Astrocyte of the spinal cord (primary cell): ENCODE measurements around the gene FOXE1.

Experiments
- DNase-seq: peaks from one replicate; pipeline ENCODE4 v3.0.0; 2011; ENCODE audit warnings: low read depth, low spot score
- H3K4me3 ChIP-seq: 2 replicates; pipeline ENCODE4 v1.5.1; 2011; ENCODE audit warnings: low read depth, mild to moderate bottlenecking, low read length, moderate library complexity
- CTCF ChIP-seq: IDR thresholded peaks from 2 replicates; pipeline ENCODE4 v1.5.1; 2012; ENCODE audit warnings: low read depth, mild to moderate bottlenecking, low read length, inconsistent platforms
- in situ Hi-C: cut with HindIII; loops from 2 replicates; pipeline ENCODE4 v1.10.0; 2017; ENCODE audit warnings: low sequenced_read_pairs

FOXE1 gene

GRCh38 chr9:97855899-97856298 lies 2.9 kb downstream of the FOXE1 start:
- no peak for TF ChIP-seq CTCF
- in situ Hi-C loops: no loop called here
- H3K4me3 ChIP-seq: no peak overlapping the region
- DNase-seq: no peak

GRCh38 chr9:97856857-97857605 lies 4.0 kb downstream of the FOXE1 start:
- TF ChIP-seq CTCF: no peak
- DNase-seq: no peak
- in situ Hi-C loops: no loop called here
- H3K4me3 ChIP-seq: no peak overlapping the region

DNA sequence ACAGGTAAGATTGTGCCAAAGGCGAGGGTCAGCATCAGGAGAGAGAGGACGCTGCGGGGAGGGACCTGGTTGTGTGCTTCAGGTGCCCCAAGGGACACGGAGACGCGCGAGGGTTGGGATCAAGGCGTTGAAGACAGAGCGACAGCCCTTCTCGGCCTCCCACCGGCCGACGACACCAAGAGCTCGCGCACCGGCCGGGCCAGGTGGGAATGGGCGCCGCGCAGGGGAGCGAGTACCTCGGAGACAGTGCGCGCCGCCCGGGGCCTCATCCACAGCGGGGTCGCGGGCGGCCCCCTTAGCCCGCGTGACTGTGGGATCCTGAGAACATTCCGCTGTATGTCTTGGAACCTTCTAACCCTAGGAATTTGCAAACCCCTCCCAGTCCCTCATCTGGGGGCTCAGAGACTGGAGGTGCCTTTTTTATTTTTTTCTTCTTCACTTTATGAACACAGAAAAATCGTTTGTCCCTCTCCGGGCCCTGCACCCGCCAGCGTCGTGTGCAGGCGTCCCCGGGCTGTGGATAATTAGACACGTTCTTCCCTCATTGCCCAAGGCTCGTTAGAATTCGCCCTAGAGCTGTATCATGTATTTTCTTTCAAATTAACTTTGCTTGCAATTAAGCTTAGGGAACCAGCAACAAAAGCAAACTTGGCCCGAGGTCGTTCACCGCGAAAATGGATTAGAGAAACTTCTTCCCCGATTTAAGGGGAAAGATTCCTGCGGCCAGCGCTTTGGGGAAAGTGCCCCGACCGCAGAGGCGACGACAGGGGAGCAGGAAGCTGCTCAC lies 4.8 kb downstream of the FOXE1 start:
- no peak for TF ChIP-seq CTCF
- DNase-seq: no peak
- H3K4me3 ChIP-seq: no peak overlapping the region
- in situ Hi-C loops: no loop called here

GRCh38 chr9:97858393-97858713 lies 5.3 kb downstream of the FOXE1 start:
- DNase-seq: no peak
- TF ChIP-seq CTCF: no peak
- in situ Hi-C loops: no loop called here
- no peak overlapping the region for H3K4me3 ChIP-seq

GRCh38 chr9:97858826-97859225 lies 5.8 kb downstream of the FOXE1 start:
- DNase-seq: no peak
- TF ChIP-seq CTCF: no peak
- no peak overlapping the region for H3K4me3 ChIP-seq
- in situ Hi-C loops: no loop called here

DNA sequence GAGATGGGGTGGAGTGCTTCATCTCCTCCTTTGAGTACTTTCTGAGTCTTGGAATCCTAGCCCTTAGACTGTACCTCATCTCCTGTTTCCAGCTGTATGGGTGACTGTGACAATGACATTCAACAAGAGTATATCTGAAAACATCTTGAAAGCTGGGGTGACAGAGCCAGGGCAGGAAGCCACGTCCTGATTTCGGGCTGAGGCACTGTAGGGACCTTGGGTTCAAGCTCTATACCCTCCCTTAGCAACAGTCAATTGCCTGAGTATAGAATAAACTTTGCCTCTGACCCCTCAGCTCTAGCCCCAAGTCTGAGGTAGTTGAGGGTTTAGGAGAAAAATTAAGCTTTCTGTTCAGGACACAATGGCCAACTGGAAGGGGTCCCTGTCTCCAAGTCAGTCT lies 6.3 kb downstream of the FOXE1 start:
- no peak overlapping the region for H3K4me3 ChIP-seq
- in situ Hi-C loops: no loop called here
- TF ChIP-seq CTCF: no peak

More for the DNA sequence above, 6.3 kb downstream of the FOXE1 start:
- no peak for DNase-seq
